ENCODE results near the gene DHX35. TPM values are rescaled to one million over a fixed set of nuclear protein-coding genes. Genes with fewer than 3 reads are reported as not detected.

The DHX35 gene
- total and polyA plus RNA-seq, 10 of the 15 experiments (the other 5 are each of a cell fraction or from before 2014, with no cell fraction given), result 4.3 to 21.6 (median 14.9) TPM

GRCh38 chr20:38945012-38945411 is 17.1 kb upstream of the DHX35 start:
- ChIA-PET POLR2A (no interaction called here), RAD21 (ENCODE audit: unreplicated experiment) (no interaction called here), CTCF (interaction anchor here (1.6 kb wide), 1 partner anchor 104 kb away, joined by 5 read pairs; no protein-coding TSS in a partner anchor), SMC1A (ENCODE audit: uncharacterized antibody, unreplicated experiment) (interaction anchor here (1.2 to 1.5 kb wide), 2 partner anchors 14 to 21 kb away, joined by 3 to 4 read pairs; no protein-coding TSS in a partner anchor)
- H3K27me3 ChIP-seq (replicated peaks in 1 of 2; ENCODE audit: control insufficient read depth in 2 of 2, insufficient read depth in 2 of 2, low read length in 1 of 2), result no peaks in the 10 kb centered on the region
- DNase-seq (ENCODE audit: low read depth, low spot score) (no peak), ATAC-seq (no peak), FAIRE-seq (no peak)
- H4K20me1 ChIP-seq (ENCODE audit: control insufficient read depth, insufficient read depth), result no peaks in the 10 kb centered on the region
- no peak overlapping the region for H3K27ac ChIP-seq (ENCODE audit: control insufficient read depth, insufficient read depth)
- no peak for TF ChIP-seq FOS (IDR thresholded peaks at IDR 0.05; ENCODE audit: borderline replicate concordance, extremely low read depth, insufficient read length)
- no peak for TF ChIP-seq CHD2 (IDR thresholded peaks at IDR 0.05; ENCODE audit: borderline replicate concordance, low read depth, low read length)
- TF ChIP-seq ATF3 (IDR thresholded peaks at IDR 0.05; ENCODE audit: borderline replicate concordance, extremely low read depth, low read depth, low read length), result no peak
- no peak for TF ChIP-seq BCL11A (IDR thresholded peaks at IDR 0.05; ENCODE audit: low read depth, low read length)
- no peak for TF ChIP-seq E2F8 (IDR thresholded peaks at IDR 0.05; ENCODE audit: low read depth, partially characterized antibody)
- TF ChIP-seq NRF1 (conservative IDR thresholded peaks at IDR 0.05; ENCODE audit: low read depth, low read length), result no peak
- TF ChIP-seq ETV6 (conservative IDR thresholded peaks at IDR 0.05 in 1 of 2, IDR thresholded peaks at IDR 0.05 in 1 of 2; ENCODE audit: borderline replicate concordance in 1 of 2, low read depth in 1 of 2), result no peak
- TF ChIP-seq CREM (IDR thresholded peaks at IDR 0.05; ENCODE audit: low read depth), result no peak
- TF ChIP-seq PAX8 (IDR thresholded peaks at IDR 0.05), result no peak
- TF ChIP-seq DPF2 (IDR thresholded peaks at IDR 0.05), result no peak
- TF ChIP-seq WRNIP1 (IDR thresholded peaks at IDR 0.05; ENCODE audit: borderline replicate concordance, low read depth, low read length), result no peak
- H3K9me3 ChIP-seq (replicated peaks; ENCODE audit: control insufficient read depth, insufficient read depth, low read length), result no peaks in the 10 kb centered on the region
- H3K4me1 ChIP-seq (ENCODE audit: control insufficient read depth, insufficient read depth, low read length), result no peaks in the 10 kb centered on the region
- in situ Hi-C loops (cut with MboI) (no loop called here), intact Hi-C loops (cut with micrococcal nuclease; ENCODE audit: unreplicated experiment) (no loop called here)
- 96% methylated on average over 3 of the region's 3 CpGs for WGBS (ENCODE audit: insufficient coverage, insufficient replicate concordance, low lambda C conversion rate, missing lambda C conversion rate)
- no peak overlapping the region for H3K4me3 ChIP-seq
- H3K9ac ChIP-seq (ENCODE audit: control insufficient read depth, insufficient read depth, low read length), result no peak overlapping the region
- peaks cover 27 to 36% of the 10 kb centered on the region in 2 experiments; a peak in 3 of 4 replicates for H3K36me3 ChIP-seq (ENCODE audit: control insufficient read depth in 2 of 2, insufficient read depth in 2 of 2, low read length in 1 of 2)
- H2AFZ ChIP-seq (ENCODE audit: control insufficient read depth, low read depth, low read length), result no peak overlapping the region
- no TSS peak for BruUV-seq (replicated peaks)
- H3K79me2 ChIP-seq (ENCODE audit: control insufficient read depth, insufficient read depth, low read length), result peaks cover 3% of the 10 kb centered on the region
- no peak overlapping the region for H3K4me2 ChIP-seq (ENCODE audit: control insufficient read depth, insufficient read depth)
